Common myeloid progenitor, CD34-positive (primary cell): ENCODE measurements around the gene STYXL1.

Experiments
- CTCF ChIA-PET: fragments of 350-600 bp; sonication (Branson Sonifier 250); formaldehyde crosslinking; loops from one replicate; lab custom pipeline; 2021; ENCODE audit warnings: antibody characterized with exemption; lab: Charles Lee
- POLR2A ChIA-PET: fragments of 350-600 bp; sonication (Branson Sonifier 250); formaldehyde crosslinking; loops from one replicate; lab custom pipeline; 2021; ENCODE audit warnings: antibody characterized with exemption; lab: Charles Lee
- DNase-seq, 3 donors: peaks; one replicate each; pipeline versions ENCODE4 v3.0.0 to v3.0.0-alpha.2; 2013
- H3K27ac ChIP-seq, 2 experiments: 1 replicate in 1 of 2; 2 replicates in 1 of 2; pipeline ENCODE4 v1.7.0; 2013; ENCODE audit warnings: inconsistent platforms in 2 of 2, low read length in 2 of 2, mild to moderate bottlenecking in 2 of 2, low read depth in 1 of 2, moderate library complexity in 1 of 2; ENCODE audit not compliant: severe bottlenecking in 2 of 2, insufficient read depth in 1 of 2, poor library complexity in 1 of 2
- H3K27me3 ChIP-seq, 5 experiments: replicated peaks in 2 of 5; 1 replicate in 3 of 5; 2 replicates in 2 of 5; pipeline versions ENCODE4 v1.6.1 to v1.7.0; 2013; ENCODE audit warnings: low read length in 4 of 5, mild to moderate bottlenecking in 2 of 5, moderate library complexity in 2 of 5, inconsistent platforms in 1 of 5; ENCODE audit not compliant: insufficient read depth in 5 of 5, control insufficient read depth in 4 of 5
- H3K36me3 ChIP-seq, 4 experiments: 1 replicate in 2 of 4; 2 replicates in 2 of 4; pipeline versions ENCODE4 v1.6.1 to v1.7.0; 2013; ENCODE audit warnings: low read length in 3 of 4, control low read depth in 1 of 4, mild to moderate bottlenecking in 1 of 4; ENCODE audit not compliant: control insufficient read depth in 4 of 4, insufficient read depth in 4 of 4
- H3K4me1 ChIP-seq, 4 experiments: 1 replicate in 3 of 4; 2 replicates in 1 of 4; pipeline versions ENCODE4 v1.6.1 to v1.7.1; 2013; ENCODE audit warnings: low read length in 3 of 4, mild to moderate bottlenecking in 3 of 4, control low read depth in 1 of 4, inconsistent platforms in 1 of 4, moderate library complexity in 1 of 4; ENCODE audit not compliant: control insufficient read depth in 4 of 4, insufficient read depth in 4 of 4; ENCODE audit errors: control extremely low read depth in 1 of 4
- H3K4me3 ChIP-seq, 7 experiments: 1 replicate in 4 of 7; 2 replicates in 3 of 7; pipeline versions ENCODE4 v1.5.1 to v1.7.0; 2013; ENCODE audit warnings: mild to moderate bottlenecking in 7 of 7, low read length in 6 of 7, moderate library complexity in 6 of 7, inconsistent platforms in 2 of 7, low read depth in 2 of 7, control low read depth in 1 of 7; ENCODE audit not compliant: insufficient read depth in 4 of 7, control insufficient read depth in 1 of 7; ENCODE audit errors: extremely low read depth in 1 of 7
- H3K9me3 ChIP-seq, 5 experiments: 1 replicate in 4 of 5; 2 replicates in 1 of 5; pipeline versions ENCODE4 v1.6.1 to v1.7.1; 2013; ENCODE audit warnings: low read length in 4 of 5, mild to moderate bottlenecking in 2 of 5, inconsistent platforms in 1 of 5, low read depth in 1 of 5, moderate library complexity in 1 of 5; ENCODE audit not compliant: control insufficient read depth in 4 of 5, insufficient read depth in 2 of 5; ENCODE audit errors: control extremely low read depth in 1 of 5
- WGBS: methylation state at CpG from one replicate; pipeline ENCODE4 v1.1.5; 2013; ENCODE audit not compliant: insufficient coverage; 5-methylcytosine and 5-hydroxymethylcytosine counted together

Gene STYXL1

GRCh38 chr7:75962607-75963380 lies 85.0 kb downstream of the STYXL1 start:
- 47% methylated on average over 14 of the region's 18 CpGs for WGBS
- Histone ChIP-seq H3K27me3 (no peaks in the 10 kb centered on the region), H3K9me3 (no peaks in the 10 kb centered on the region), H3K27ac (no peak overlapping the region), H3K36me3 (peaks cover 1 to 15% (median 4%) of the 10 kb centered on the region in 4 experiments), H3K4me1 (peaks cover 3 to 21% (median 16%) of the 10 kb centered on the region in 4 experiments), H3K4me3 (no peak overlapping the region)
- POLR2A ChIA-PET, result no interaction called here
- CTCF ChIA-PET, result interaction anchor here (1.1 kb wide), 1 partner anchor 12 kb away, joined by 4 read pairs; no protein-coding TSS in a partner anchor
- DNase-seq, result peak in 2 of 3 donors; percentile 13 to 15

- CTCF ChIA-PET, result interaction anchor here (0.6 to 1.2 kb wide), 3 partner anchors 29 to 94 kb away, joined by 3 read pairs; no protein-coding TSS in a partner anchor
- Histone ChIP-seq H3K27me3 (no peaks in the 10 kb centered on the region), H3K4me1 (peaks cover 3 to 12% (median 7%) of the 10 kb centered on the region in 4 experiments), H3K27ac (no peak overlapping the region), H3K9me3 (no peaks in the 10 kb centered on the region), H3K4me3 (no peak overlapping the region), H3K36me3 (peaks cover 3 to 28% (median 3%) of the 10 kb centered on the region in 4 experiments)
- no peak for DNase-seq
- WGBS, result 98% methylated on average over 5 of the region's 7 CpGs
- POLR2A ChIA-PET, result interaction anchor here (0.5 kb wide), 1 partner anchor 200 kb away, joined by 5 read pairs; no protein-coding TSS in a partner anchor
Measured at GRCh38 chr7:75961218-75961617, 86.6 kb downstream of the STYXL1 start.

- H3K4me1 ChIP-seq, result peaks cover 3 to 12% (median 7%) of the 10 kb centered on the region in 4 experiments
- no peak overlapping the region for H3K27ac ChIP-seq
- WGBS, result 95% methylated on average over 4 of the region's 6 CpGs
- no peak for DNase-seq
- CTCF ChIA-PET, result interaction anchor here (0.8 to 1.2 kb wide), 2 partner anchors 28 to 94 kb away, joined by 3 read pairs; no protein-coding TSS in a partner anchor
- peaks cover 3 to 31% (median 4%) of the 10 kb centered on the region in 4 experiments for H3K36me3 ChIP-seq
- no peak overlapping the region for H3K4me3 ChIP-seq
- no peaks in the 10 kb centered on the region for H3K27me3 ChIP-seq
- POLR2A ChIA-PET, result no interaction called here
- no peaks in the 10 kb centered on the region for H3K9me3 ChIP-seq
Measured at GRCh38 chr7:75960372-75960771, 87.4 kb downstream of the STYXL1 start.

GRCh38 chr7:75958802-75959543 lies 88.8 kb downstream of the STYXL1 start:
- WGBS, result 100% methylated on average over 6 of the region's 9 CpGs

GRCh38 chr7:75957021-75957736 lies 90.6 kb downstream of the STYXL1 start:
- H3K27me3 ChIP-seq, result no peaks in the 10 kb centered on the region
- POLR2A ChIA-PET, result no interaction called here
- no peak for DNase-seq
- no peak overlapping the region for H3K4me3 ChIP-seq
- WGBS, result 95% methylated on average over 14 of the region's 16 CpGs
- H3K36me3 ChIP-seq, result peaks cover 3 to 34% (median 9%) of the 10 kb centered on the region in 4 experiments
- H3K4me1 ChIP-seq, result peaks cover 0 to 5% (median 0%) of the 10 kb centered on the region in 4 experiments
- H3K9me3 ChIP-seq, result no peaks in the 10 kb centered on the region
- CTCF ChIA-PET, result interaction anchor here (1.3 kb wide), 1 partner anchor 9 kb away, joined by 4 read pairs; no protein-coding TSS in a partner anchor
- H3K27ac ChIP-seq, result no peak overlapping the region

More at GRCh38 chr7:75958802-75959543, 88.8 kb downstream of the STYXL1 start:
- no peak overlapping the region for H3K4me3 ChIP-seq
- H3K4me1 ChIP-seq, result peaks cover 3 to 12% (median 7%) of the 10 kb centered on the region in 4 experiments
- no peak overlapping the region for H3K27ac ChIP-seq
- H3K36me3 ChIP-seq, result peaks cover 3 to 33% (median 7%) of the 10 kb centered on the region in 4 experiments
- no peak for DNase-seq
- ChIA-PET POLR2A (no interaction called here), CTCF (no interaction called here)
- H3K27me3 ChIP-seq, result no peaks in the 10 kb centered on the region
- H3K9me3 ChIP-seq, result no peaks in the 10 kb centered on the region

GRCh38 chr7:75955331-75955955 lies 92.4 kb downstream of the STYXL1 start:
- ChIA-PET POLR2A (no interaction called here), CTCF (interaction anchor here (0.6 to 1.0 kb wide), 2 partner anchors 12 to 16 kb away, joined by 3 to 4 read pairs; no protein-coding TSS in a partner anchor)
- Histone ChIP-seq H3K27ac (no peak overlapping the region), H3K4me1 (peaks cover 0 to 5% (median under 1%) of the 10 kb centered on the region in 4 experiments), H3K4me3 (no peak overlapping the region), H3K27me3 (no peaks in the 10 kb centered on the region), H3K9me3 (no peaks in the 10 kb centered on the region), H3K36me3 (peaks cover 3 to 32% (median 9%) of the 10 kb centered on the region in 4 experiments)
- 98% methylated on average over 12 of the region's 12 CpGs for WGBS
- no peak for DNase-seq
